Measurements from ENCODE around the gene NFAT5.
"Not testable (repeated sequence)": the region's sequence is repeated elsewhere in the genome, so short reads cannot be mapped to it uniquely, and the experiment has no call there.

The NFAT5 gene

DNA sequence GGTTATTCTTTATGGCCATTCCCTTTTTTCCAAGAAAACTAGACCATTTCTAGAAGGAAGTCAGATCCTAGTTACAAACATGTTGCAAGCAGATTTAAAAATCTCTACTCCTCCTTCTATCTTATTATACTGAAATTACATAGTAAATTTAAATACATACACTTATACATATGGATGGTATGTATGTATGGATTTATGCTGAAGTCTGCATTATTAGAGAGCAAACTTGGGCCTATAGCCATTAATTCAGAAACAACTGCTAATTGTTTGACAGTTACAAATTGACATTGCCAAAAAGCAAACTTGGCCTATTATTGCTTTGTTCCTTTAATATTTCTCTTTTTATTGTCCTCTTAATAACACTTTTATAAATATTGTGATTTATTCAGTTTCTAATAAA lies 67.1 kb downstream of the NFAT5 start:
- TF ChIP-seq, protein P1, sequence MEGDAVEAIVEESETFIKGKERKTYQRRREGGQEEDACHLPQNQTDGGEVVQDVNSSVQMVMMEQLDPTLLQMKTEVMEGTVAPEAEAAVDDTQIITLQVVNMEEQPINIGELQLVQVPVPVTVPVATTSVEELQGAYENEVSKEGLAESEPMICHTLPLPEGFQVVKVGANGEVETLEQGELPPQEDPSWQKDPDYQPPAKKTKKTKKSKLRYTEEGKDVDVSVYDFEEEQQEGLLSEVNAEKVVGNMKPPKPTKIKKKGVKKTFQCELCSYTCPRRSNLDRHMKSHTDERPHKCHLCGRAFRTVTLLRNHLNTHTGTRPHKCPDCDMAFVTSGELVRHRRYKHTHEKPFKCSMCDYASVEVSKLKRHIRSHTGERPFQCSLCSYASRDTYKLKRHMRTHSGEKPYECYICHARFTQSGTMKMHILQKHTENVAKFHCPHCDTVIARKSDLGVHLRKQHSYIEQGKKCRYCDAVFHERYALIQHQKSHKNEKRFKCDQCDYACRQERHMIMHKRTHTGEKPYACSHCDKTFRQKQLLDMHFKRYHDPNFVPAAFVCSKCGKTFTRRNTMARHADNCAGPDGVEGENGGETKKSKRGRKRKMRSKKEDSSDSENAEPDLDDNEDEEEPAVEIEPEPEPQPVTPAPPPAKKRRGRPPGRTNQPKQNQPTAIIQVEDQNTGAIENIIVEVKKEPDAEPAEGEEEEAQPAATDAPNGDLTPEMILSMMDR (IDR thresholded peaks at IDR 0.05; ENCODE audit: extremely low read depth, missing control alignments), result no peak
- no peak for DNase-seq (ENCODE audit: low spot score)

DNA sequence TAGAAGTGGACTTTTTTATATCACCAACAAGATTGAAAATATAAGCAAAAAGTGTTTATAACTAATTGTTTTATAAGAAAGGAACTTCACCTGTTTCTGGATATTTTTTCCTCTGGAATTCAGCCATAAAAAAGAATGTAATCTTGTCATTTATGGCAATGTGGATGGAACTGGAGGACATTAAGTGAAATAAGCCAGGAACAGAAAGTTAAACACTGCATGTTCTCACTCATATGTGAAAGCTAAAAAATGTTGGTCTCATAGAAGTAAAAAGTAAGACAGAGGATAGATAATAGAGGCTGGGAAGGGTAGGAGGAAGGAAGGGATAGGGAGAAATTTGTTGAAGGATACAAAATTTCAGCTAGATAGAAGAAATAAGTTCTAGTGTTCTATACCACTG lies 67.6 kb downstream of the NFAT5 start:
- DNase-seq (ENCODE audit: low spot score), result no peak
- TF ChIP-seq, protein P1 (IDR thresholded peaks at IDR 0.05; ENCODE audit: extremely low read depth, missing control alignments), result no peak

DNA sequence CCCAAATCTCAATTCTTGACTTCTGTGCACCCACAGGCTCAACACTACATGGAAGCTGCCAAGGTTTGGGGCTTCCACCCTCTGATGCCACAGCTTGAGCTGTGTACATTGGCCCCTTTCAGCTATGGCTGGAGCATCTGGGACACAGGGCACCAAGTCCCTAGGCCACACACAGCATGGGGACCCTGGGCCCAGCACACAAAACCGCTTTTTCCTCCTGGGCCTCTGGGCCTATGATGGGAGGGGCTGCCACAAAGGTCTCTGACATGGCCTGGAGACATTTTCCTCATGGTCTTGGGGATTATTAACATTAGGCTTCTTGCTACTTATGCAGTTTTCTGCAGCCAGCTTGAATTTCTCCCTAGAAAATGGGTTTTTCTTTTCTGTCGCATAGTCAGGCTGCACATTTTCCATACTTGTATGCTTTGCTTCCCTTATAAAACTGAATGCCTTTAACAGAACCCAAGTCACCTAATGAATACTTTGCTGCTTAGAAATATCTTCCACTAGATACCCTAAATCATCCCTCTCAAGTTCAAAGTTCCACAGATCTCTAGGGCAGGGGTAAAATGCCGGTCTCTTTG lies 70.9 kb downstream of the NFAT5 start:
- not testable (repeated sequence) for DNase-seq (ENCODE audit: low spot score)

DNA sequence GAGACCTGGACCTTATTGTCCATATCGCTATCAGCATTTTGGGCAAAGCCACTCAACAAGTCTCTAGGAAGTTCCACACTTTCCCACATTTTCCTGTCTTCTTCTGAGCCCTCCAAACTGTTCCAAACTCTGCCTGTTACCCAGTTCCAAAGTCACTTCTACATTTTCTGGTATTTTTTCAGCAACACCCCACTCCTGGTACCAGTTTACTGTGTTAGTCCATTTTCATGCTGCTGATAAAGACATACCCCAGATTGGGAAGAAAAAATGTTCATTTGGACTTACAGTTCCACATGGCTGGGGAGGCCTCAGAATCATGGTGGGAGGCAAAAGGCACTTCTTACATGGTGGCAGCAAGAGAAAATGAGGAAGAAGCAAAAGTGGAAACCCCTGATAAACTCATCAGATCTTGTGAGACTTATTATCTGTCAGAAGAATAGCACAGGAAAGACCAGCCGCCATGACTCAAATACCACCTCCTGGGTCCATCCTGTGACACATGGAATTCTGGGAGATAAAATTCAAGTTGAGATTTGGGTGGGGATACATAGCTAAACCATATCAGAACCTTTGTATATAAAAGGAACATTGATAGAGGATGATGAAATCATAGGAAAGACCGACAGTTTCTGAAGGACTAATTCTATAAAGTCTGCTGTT lies 71.6 kb downstream of the NFAT5 start:
- DNase-seq (ENCODE audit: low spot score), result not testable (repeated sequence)

DNA sequence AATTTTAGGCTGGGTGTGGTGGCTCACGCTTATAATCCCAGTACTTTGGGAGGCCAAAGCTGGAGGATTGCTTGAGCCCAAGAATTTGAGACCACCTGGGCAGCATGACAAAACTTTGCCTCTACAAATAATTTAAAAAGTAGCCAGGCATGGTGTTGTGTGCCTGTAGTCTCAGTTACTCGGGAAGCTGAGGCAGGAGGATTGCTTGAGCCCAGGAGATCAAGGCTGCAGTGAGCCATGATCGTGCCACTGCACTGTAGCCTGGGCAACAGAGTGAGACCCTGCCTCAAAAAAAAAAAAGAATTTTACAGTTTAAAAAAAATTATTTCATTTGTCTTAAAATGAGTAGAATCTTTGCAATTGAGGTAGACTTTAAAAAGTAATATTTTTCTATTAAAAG lies 78.2 kb downstream of the NFAT5 start:
- DNase-seq (ENCODE audit: low spot score), result not testable (repeated sequence)

DNA sequence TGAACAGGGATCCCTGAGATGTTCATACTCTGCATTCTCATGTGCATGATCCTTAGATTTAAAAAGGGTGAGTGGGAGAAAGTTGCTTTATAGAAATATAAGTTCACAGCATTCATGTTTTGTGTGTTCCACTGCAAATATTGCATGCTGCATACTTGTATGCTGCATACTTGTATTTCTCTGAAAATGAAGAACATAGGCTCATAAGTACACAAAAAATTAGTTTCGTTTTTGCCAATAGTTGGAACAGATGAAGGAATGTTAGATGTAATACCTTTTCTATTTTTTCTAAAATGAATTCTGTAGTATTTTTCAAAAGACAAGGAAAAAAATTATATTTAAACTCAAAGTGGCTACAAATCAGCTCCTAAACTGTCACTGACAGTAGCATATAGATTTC lies 79.0 kb downstream of the NFAT5 start:
- TF ChIP-seq, protein P1 (IDR thresholded peaks at IDR 0.05; ENCODE audit: extremely low read depth, missing control alignments), result no peak
- DNase-seq (ENCODE audit: low spot score), result no peak

DNA sequence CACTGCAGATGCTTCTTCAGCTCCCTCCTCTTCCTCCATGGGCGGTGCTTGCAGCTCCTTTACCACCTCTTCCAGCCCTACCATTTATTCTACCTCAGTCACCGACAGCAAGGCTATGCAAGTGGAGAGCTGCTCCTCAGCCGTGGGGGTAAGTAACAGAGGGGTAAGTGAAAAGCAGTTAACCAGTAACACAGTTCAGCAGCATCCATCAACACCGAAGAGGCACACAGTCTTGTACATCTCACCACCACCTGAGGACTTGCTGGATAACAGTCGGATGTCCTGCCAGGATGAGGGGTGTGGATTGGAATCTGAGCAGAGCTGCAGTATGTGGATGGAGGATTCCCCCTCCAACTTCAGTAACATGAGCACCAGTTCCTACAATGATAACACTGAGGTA lies 81.3 kb downstream of the NFAT5 start:
- TF ChIP-seq, protein P1 (IDR thresholded peaks at IDR 0.05; ENCODE audit: extremely low read depth, missing control alignments), result no peak
- no peak for DNase-seq (ENCODE audit: low spot score)

DNA sequence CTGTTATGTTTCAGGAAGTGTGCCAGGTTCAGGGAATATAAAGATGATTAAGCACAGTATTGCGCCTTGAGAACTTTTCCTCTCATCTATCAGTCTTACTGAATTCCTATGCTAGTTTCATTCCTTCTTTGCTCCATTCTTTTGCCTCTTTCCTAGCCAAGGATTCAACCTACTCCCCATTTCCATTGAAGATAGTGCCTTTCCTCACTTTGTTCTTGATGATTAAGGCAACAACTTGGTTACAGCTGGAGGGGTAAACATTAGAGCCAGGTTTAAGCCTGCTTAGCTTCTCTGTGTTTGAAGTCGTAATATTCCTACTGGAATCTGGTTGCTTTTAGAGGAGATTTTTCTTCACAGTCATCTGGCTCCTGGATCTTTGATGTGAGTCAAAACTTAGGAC lies 85.5 kb downstream of the NFAT5 start:
- DNase-seq (ENCODE audit: low spot score), result no peak
- TF ChIP-seq, protein P1 (IDR thresholded peaks at IDR 0.05; ENCODE audit: extremely low read depth, missing control alignments), result no peak

DNA sequence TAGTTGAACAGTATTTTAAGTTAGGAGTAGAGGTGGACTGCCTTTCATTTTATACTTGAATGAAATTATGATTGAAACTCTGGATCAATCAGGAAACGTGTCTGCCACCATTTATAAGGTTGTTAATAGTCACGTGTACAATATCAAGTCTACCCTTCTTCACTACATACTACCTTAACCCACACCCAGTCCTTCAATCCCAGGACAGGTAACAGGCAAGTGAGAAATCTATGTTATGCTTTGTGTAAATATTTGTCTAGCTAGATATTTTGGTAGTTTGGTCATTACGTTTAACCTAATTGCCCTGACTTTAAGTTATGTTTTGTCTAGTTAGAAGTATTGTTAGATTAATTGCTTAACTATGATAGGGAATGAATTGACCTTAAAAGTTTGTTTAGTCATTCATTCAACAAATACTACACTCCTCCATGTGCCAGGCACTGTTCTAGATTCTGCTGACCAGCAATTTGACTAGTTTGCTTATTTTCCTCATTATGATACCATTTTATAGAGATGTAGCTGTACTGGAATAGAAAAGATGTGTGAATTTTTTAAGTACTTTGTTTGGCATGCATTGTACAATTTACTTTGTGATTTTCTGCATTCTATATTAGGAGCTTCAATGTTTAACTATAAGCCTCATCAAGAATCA lies 88.6 kb downstream of the NFAT5 start:
- no peak for DNase-seq (ENCODE audit: low spot score)
- TF ChIP-seq, protein P1 (IDR thresholded peaks at IDR 0.05; ENCODE audit: extremely low read depth, missing control alignments), result no peak
